ENCODE measurements around the gene ZNF813. TPM values are rescaled to one million over a fixed set of nuclear protein-coding genes. Genes with fewer than 3 reads are reported as not detected.

The ZNF813 gene
- total and polyA plus RNA-seq, 9 of the 15 experiments (the other 6 are each of a cell fraction or from before 2014, with no cell fraction given), result 1.3 to 8.0 (median 5.3) TPM

- H3K4me3 ChIP-seq, result no peak overlapping the region
- no peaks in the 10 kb centered on the region for H3K9me3 ChIP-seq (replicated peaks; ENCODE audit: control insufficient read depth, insufficient read depth, low read depth, low read length)
- no peak for TF ChIP-seq DPF2 (IDR thresholded peaks at IDR 0.05)
- no peak for TF ChIP-seq HNRNPH1 (optimal IDR thresholded peaks at IDR 0.05; ENCODE audit: low read depth, low read length)
- no peaks in the 10 kb centered on the region for H3K79me2 ChIP-seq (ENCODE audit: control insufficient read depth, insufficient read depth, low read length)
- 2% methylated on average over 7 of the region's 7 CpGs for WGBS (ENCODE audit: insufficient coverage, low coverage, missing lambda C conversion rate)
- no peaks in the 10 kb centered on the region for H4K20me1 ChIP-seq (replicated peaks; ENCODE audit: control insufficient read depth, insufficient read depth, low read length)
- H3K27me3 ChIP-seq (ENCODE audit: control insufficient read depth in 2 of 2, insufficient read depth in 2 of 2, low read length in 2 of 2), result peaks cover 4 to 19% of the 10 kb centered on the region in 2 experiments; a peak in 3 of 5 replicates
- no peak overlapping the region for H3K4me2 ChIP-seq (ENCODE audit: insufficient read depth, low read length)
- ChIA-PET POLR2A (interaction anchor here (0.6 kb wide), 1 partner anchor 462 kb away, joined by 3 read pairs; no protein-coding TSS in a partner anchor), CTCF (ENCODE audit: low intra/inter-chr PET ratio) (no interaction called here)
- FAIRE-seq (no peak), DNase-seq (ENCODE audit: extremely low read depth in 1 of 4, low spot score in 3 of 4) (no peak), ATAC-seq (no peak)
- H3K36me3 ChIP-seq (ENCODE audit: control insufficient read depth, insufficient read depth, low read length), result no peaks in the 10 kb centered on the region
- intact Hi-C loops (cut with micrococcal nuclease), result no loop called here
- no peaks in the 10 kb centered on the region for H3K9me1 ChIP-seq (ENCODE audit: control insufficient read depth, insufficient read depth, low read length)
- no peaks in the 10 kb centered on the region for H3K4me1 ChIP-seq (replicated peaks in 1 of 2; ENCODE audit: control insufficient read depth in 2 of 2, insufficient read depth in 2 of 2, low read length in 2 of 2)
- BruUV-seq (replicated peaks), result no TSS peak
- H2AFZ ChIP-seq (ENCODE audit: low read depth, low read length), result no peak overlapping the region
- H3K27ac ChIP-seq (ENCODE audit: extremely low read depth, low read depth, low read length), result no peak overlapping the region
- no peak overlapping the region for H3K9ac ChIP-seq (ENCODE audit: insufficient read depth in 1 of 2, low read depth in 2 of 2, low read length in 2 of 2)
- in situ Hi-C loops (cut with MboI), result loop anchor here (5.0 kb wide), 1 partner anchor 83 kb away; no protein-coding TSS in a partner anchor
Observed at GRCh38 chr19:53504885-53505284, 37.4 kb downstream of the ZNF813 start.

GRCh38 chr19:53506728-53507127, 39.2 kb downstream of the ZNF813 start:
- FAIRE-seq, result no peak
- ChIA-PET CTCF (ENCODE audit: low intra/inter-chr PET ratio) (no interaction called here), POLR2A (interaction anchor here (0.5 to 1.1 kb wide), 3 partner anchors 14 to 252 kb away, joined by 3 to 5 read pairs (median 4); no protein-coding TSS in a partner anchor)
- intact Hi-C loops (cut with micrococcal nuclease) (no loop called here), in situ Hi-C loops (cut with MboI) (no loop called here)
- no peak for ATAC-seq
- no peak for DNase-seq (ENCODE audit: extremely low read depth in 1 of 4, low spot score in 3 of 4)
- Histone ChIP-seq H3K4me1 (replicated peaks in 1 of 2; ENCODE audit: control insufficient read depth in 2 of 2, insufficient read depth in 2 of 2, low read length in 2 of 2) (no peaks in the 10 kb centered on the region), H3K36me3 (ENCODE audit: control insufficient read depth, insufficient read depth, low read length) (no peaks in the 10 kb centered on the region), H3K79me2 (ENCODE audit: control insufficient read depth, insufficient read depth, low read length) (no peaks in the 10 kb centered on the region), H3K9ac (ENCODE audit: insufficient read depth in 1 of 2, low read depth in 2 of 2, low read length in 2 of 2) (no peak overlapping the region), H3K27ac (ENCODE audit: extremely low read depth, low read depth, low read length) (no peak overlapping the region), H4K20me1 (replicated peaks; ENCODE audit: control insufficient read depth, insufficient read depth, low read length) (no peaks in the 10 kb centered on the region), H3K9me3 (replicated peaks; ENCODE audit: control insufficient read depth, insufficient read depth, low read depth, low read length) (no peaks in the 10 kb centered on the region), H3K9me1 (ENCODE audit: control insufficient read depth, insufficient read depth, low read length) (no peaks in the 10 kb centered on the region), H3K4me3 (no peak overlapping the region), H2AFZ (ENCODE audit: low read depth, low read length) (no peak overlapping the region), H3K27me3 (ENCODE audit: control insufficient read depth in 2 of 2, insufficient read depth in 2 of 2, low read length in 2 of 2) (peaks cover 4 to 19% of the 10 kb centered on the region in 2 experiments; a peak in 3 of 5 replicates), H3K4me2 (ENCODE audit: insufficient read depth, low read length) (no peak overlapping the region)
- 8% methylated on average over 8 of the region's 8 CpGs for WGBS (ENCODE audit: insufficient coverage, low coverage, missing lambda C conversion rate)
- no TSS peak for BruUV-seq (replicated peaks)
- TF ChIP-seq ZNF449 (CRISPR knock-in tag; IDR thresholded peaks at IDR 0.05) (no peak), REST (IDR thresholded peaks at IDR 0.05; ENCODE audit: borderline replicate concordance) (no peak), REST (CRISPR knock-in tag; IDR thresholded peaks at IDR 0.05; ENCODE audit: low read depth) (no peak), ESRRB (CRISPR knock-in tag; IDR thresholded peaks at IDR 0.05; ENCODE audit: borderline replicate concordance) (no peak), ZNF408 (CRISPR knock-in tag; IDR thresholded peaks at IDR 0.05; ENCODE audit: low read depth) (no peak)

Measured in K562 (cell line).